Sigmoid colon (tissue), 4 donors: Measurements from ENCODE around the gene BTBD19.

Experiments
- CTCF ChIP-seq, 4 experiments: fragments of 450-650 bp in 3 of 4; fragments of 200-600 bp in 1 of 4; IDR thresholded peaks; one replicate each; pipeline ENCODE4 v1.5.1; 2016 to 2019; ENCODE audit warnings: antibody characterized with exemption in 4 of 4, mild to moderate bottlenecking in 3 of 4, moderate library complexity in 2 of 4
- POLR2AphosphoS5 ChIP-seq, 4 donors: sonication (generic); formaldehyde crosslinking; IDR thresholded peaks; one replicate each; pipeline ENCODE4 v1.6.1; 2017; ENCODE audit warnings: antibody characterized with exemption in 4 of 4

- TF ChIP-seq CTCF (IDR thresholded peaks at IDR 0.05) (no peak), POLR2AphosphoS5 (IDR thresholded peaks at IDR 0.05) (no peak)
Observed at GRCh38 chr1:44805311-44806024, 2.9 kb upstream of the BTBD19 start.
